ENCODE measurements around the gene VTCN1.
A peak's percentile ranks its signal among the peaks of the same experiment; 100 is the strongest.
"Not testable (repeated sequence)": the region's sequence is repeated elsewhere in the genome, so short reads cannot be mapped to it uniquely, and the experiment has no call there.

VTCN1 gene

GRCh38 chr1:117210831-117211261 is at the start of gene VTCN1:
VTCN1 (minus strand) TSS chr1:117210927; CDS start chr1:117210855, 72 bp downstream.
- DNase-seq, result no peak

GRCh38 chr1:117258791-117259190 is 48.1 kb upstream of the VTCN1 start:
- no peak for DNase-seq

DNA sequence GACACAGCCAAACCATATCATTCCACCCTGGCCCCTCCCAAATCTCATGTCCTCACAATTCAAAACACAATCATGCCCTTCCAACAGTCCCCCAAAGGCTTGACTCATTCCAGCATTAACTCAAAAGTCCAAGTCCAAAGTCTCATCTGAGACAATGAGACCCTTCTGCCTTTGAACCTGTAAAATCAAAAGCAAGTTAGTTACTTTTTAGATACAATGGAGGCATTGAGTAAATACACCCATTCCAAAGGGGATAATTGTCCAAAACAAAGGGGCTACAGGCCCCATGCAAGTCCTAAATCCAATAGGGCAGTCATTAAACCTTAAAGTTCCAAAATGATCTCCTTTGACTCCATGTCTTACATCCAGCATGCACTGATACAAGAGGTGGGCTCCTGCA is 47.3 kb upstream of the VTCN1 start:
- DNase-seq, result not testable (repeated sequence)

DNA sequence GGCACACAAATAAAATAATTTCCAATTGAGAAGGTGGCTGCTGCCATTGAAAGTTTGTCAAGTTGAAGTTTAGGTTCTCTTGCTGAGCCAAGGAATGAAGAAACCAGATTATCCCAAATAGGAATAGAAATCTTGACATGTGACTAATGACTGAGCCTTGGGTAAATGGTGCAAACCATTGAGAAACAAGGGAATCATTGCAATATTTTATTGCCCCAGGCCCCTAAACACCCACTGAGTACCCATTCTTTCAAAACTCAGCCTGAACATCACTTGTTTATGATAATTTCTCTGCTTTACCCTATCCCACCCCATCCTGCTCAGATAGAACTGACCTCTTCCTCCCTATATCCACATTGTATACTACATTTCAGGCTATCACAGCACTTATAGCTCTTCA is 46.6 kb upstream of the VTCN1 start:
- no peak for DNase-seq

GRCh38 chr1:117250061-117250606 is 39.4 kb upstream of the VTCN1 start:
- DNase-seq, result no peak

GRCh38 chr1:117244971-117245370 is 34.2 kb upstream of the VTCN1 start:
- no peak for DNase-seq

GRCh38 chr1:117244306-117244705 is 33.6 kb upstream of the VTCN1 start:
- DNase-seq, result no peak

GRCh38 chr1:117241512-117241911 is 30.8 kb upstream of the VTCN1 start:
- no peak for DNase-seq

GRCh38 chr1:117240547-117240946 is 29.8 kb upstream of the VTCN1 start:
- no peak for DNase-seq

GRCh38 chr1:117239467-117239866 is 28.7 kb upstream of the VTCN1 start:
- no peak for DNase-seq

DNA sequence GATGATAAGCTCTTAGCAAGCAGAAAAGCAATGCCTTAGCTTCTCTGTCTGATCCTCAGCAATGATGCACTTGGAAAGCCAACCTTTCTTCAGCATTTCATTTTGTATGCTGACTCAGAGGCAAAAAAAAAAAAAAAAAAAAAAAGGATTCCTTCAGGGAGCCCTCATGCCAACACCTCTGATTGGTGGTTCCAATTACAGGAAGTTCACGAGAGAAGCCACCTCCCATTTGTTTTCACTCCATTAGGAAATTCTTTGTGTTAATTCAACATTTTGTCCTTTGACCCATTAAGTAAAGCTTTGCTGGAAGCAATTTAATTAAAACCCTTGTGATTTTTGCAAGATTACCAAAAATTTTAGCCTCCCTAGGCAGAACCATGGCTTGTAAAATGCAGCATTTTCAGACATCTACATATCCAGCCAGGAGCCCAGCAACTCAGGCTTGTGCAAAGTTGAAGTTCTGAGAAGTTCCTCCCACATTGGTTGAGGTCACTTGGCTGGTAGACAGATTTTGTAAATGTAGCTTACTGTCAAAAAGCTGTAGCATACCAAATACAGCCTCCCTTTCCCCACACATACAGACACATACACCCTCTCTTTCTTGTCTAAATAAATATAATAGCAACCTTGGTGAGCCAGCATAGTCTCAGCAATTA is 27.1 kb upstream of the VTCN1 start:
- DNase-seq, result no peak

DNA sequence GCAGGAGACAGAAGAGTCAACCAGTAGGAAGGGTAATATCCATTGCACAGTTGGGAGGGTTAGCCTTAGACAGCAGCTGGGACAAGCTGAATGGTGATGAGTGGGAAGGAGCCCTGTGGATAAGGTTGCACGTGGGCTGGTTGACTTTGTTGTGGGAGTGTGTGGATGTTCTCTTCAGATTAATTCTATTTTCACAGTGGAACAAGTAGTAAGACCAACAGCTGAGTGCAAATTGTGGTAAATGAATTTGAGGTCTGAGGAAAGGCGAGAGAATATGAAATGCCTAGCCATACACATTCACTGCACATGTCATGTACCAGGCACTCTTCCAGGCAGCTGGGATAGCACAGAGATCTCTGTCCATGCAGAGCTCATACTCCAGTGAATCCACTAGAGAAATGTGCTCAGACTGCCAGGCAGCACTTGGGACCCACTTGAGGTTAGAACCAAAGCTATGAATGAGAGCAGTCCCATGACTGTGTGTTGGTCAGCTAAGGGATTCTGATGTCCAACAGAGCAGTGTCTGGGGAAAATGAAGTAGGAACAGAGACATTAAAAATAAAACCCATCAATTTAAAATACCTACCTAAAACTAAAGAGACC is 25.2 kb upstream of the VTCN1 start:
- no peak for DNase-seq

DNA sequence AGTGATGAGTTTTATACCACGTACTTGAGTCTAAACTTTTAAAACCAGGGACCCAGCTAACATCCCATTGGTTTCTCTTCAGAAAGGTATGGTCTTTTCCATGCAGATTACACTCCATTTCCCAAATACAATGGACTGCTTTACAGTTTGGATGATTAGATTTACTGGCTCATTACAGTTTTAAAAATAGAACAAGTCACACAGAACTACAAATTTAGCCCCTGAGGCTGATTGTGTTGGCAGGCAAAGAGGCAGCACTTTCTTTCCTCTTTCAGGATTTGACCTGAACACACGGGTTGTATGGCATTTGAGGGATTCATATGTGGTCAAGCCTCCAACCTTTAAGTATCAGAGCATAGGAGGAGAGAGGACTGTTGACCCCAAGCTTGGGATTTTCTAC is 21.8 kb upstream of the VTCN1 start:
- DNase-seq, result no peak

GRCh38 chr1:117231748-117232373 is 21.1 kb upstream of the VTCN1 start:
- DNase-seq, result peak; percentile 36

DNA sequence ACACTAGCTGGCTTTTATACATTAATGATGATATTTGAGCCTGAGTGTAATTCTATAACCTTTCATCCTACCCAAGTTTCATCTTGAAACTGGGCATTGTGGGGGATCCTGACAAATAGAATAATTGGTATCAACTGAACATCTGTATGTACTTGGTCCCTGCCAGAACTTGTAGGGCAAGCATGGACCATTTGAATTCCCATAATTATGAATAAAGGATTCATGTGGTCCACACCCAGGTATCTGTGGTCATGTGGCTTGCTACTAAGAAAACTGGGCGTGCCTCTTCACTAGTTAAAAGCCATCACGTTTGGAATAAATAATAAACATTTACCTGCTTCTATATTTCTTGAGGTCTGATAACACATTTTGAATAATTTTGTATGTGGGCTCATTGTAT is 20.6 kb upstream of the VTCN1 start:
- DNase-seq, result no peak

GRCh38 chr1:117229217-117229616 is 18.5 kb upstream of the VTCN1 start:
- no peak for DNase-seq

- no peak for DNase-seq
Observed at GRCh38 chr1:117225931-117226330, 15.2 kb upstream of the VTCN1 start.

DNA sequence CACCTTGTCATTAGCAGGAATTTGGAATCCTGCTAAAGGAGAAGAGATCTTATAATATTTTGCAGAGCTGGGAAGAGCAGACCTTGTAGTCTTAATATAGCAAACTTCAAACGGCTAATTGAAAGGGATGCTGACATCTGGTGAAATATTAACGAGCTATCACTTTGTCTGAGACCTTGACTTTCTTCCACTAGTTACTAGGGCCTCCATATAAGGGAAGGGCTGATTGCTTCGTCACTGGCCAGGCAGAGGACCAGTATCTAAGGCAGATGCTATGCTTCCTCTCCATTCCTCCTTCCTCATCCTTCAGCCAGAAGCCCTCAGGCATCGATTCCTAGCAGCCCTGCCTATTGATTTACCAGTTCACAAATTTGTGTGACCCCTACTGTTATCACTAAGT is 6.0 kb upstream of the VTCN1 start:
- DNase-seq, result no peak

DNA sequence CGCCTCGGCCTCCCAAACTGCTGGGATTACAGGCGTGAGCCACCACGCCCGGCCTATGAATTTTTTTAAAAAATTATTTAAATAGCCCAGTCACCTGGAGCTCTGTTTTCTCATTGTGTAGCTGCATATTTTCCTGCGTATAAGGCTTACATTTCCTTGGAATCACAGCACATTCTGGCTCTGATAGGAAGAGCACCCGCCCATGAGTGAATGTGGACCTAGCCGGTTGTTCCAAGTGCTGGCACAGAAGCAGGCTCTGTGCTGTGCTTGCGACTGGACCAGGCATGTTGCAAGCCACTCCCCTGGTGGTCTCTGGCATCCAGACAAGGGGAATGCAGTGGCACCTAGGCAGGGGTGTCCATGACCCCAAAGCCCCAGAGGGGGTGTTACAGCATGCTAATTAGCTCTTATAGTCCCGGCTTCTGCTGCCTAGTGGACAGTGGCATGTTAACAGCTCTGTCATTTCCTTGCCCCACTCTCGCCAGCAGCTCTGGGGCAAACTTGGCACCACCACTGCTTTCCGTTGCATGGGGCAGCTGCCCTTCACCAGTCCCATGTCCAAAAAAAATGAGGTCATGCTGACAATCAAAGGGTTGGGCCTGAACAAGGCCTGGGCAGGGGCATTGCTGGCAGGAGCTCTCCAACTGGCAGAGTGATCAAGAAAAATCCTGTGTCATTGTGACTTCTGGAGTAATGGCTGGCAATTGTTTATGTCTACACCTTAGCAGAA is 5.2 kb upstream of the VTCN1 start:
- no peak for DNase-seq

DNA sequence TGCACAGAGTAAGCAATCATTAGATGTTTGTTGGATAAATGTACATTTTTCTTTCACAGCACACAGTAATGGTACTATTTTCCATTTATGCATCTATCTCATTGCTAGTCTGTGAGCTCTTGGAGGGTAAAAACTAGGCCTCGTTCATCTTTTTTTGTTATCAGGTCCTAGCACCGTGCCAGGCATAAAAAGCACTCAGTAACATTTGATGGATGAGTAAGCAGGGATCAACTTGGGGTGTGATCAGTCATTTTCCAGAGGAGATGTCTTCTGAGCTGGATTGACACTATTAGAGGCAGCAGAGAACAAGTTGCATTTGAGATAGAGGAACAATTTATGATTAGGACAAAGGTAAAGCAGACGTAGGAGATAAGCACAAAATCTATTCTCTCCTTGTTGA is 4.3 kb upstream of the VTCN1 start:
- no peak for DNase-seq

DNA sequence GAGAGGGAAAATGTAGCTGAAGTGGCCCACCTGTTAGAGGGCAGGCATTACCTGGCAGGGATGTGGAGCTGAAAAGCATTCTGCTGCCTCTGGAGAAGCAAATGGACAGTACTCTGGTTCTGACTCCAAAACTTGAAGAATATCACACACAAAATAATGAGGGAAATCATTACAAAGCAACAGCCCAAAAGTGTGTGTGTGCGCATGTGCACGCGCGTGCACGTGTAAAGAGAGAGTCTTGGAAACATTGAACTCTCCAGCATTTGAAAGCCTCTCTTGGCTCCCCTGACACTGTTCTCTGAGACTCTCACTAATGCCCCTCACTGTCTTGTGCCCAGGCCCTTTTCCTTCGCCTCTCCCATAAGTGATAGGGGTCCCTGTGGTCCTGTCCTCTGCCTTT is 2.3 kb upstream of the VTCN1 start:
- no peak for DNase-seq

- no peak for DNase-seq
Observed at GRCh38 chr1:117210386-117210785, 341 bp downstream of the VTCN1 start.

DNA sequence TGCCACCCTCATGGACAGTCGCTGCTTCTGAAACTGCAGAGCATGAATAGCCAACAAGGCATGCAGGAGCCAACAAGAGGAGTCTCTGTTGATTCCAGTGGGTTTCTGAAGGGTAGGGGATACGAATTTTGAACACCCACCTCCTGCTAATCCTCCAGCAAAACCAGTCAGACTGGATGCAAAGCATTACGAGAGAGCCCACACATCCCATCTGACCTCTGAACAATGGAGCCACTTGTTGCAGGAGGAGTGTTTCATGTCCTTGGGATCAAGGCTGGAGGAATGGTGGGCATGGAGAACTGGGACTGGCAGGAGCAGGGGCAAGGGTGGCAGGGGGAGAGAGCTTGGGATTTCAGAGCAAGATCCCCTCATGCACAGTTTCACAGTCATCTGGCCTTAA is 1.6 kb downstream of the VTCN1 start:
- no peak for DNase-seq

DNA sequence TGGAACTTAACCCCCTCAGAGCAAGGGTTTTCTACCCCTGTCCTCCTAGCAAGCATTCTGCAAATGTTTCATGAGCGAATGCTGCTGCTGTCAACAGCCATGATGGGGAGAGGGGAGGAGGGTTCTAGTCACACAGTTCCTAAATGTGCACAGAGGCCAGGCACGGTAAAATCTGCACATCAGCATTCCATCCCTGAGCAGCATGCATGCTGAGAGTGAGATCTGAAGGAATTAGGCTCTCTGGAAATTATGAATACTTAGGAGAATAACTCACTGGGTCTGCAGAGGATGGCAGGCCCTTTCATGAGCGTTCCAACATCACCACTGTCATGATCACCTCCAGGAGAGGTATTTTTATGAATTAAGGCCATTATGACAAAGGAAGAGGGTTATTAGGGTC is 2.1 kb downstream of the VTCN1 start:
- DNase-seq, result no peak

Measured in right hindlimb (tissue), 1 donor.